Spleen (tissue), 11 donors: Measurements from ENCODE around the gene ADAMTS17. TPM values are rescaled to one million over a fixed set of nuclear protein-coding genes. Genes with fewer than 3 reads are reported as not detected.
"Not testable (repeated sequence)": the region's sequence is repeated elsewhere in the genome, so short reads cannot be mapped to it uniquely, and the experiment has no call there.

ENCODE experiments used
- DNase-seq: peaks from one replicate; pipeline ENCODE4 v3.0.0-alpha.2; 2020
- H3K27ac ChIP-seq, 8 donors: fragments of 200-600 bp; sonication (generic) in 7 of 8; 1 replicate in 4 of 8; 2 replicates in 4 of 8; pipeline versions ENCODE4 v1.5.0 to v1.8.0; 2016 to 2021; ENCODE audit warnings: inconsistent platforms in 4 of 8, mild to moderate bottlenecking in 4 of 8, moderate library complexity in 1 of 8
- H3K27me3 ChIP-seq, 7 donors: fragments of 200-600 bp; sonication (generic) in 6 of 7; replicated peaks in 1 of 7; 1 replicate in 4 of 7; 2 replicates in 3 of 7; pipeline versions ENCODE4 v1.5.0 to v1.8.0; 2016 to 2021; ENCODE audit warnings: inconsistent platforms in 3 of 7, mild to moderate bottlenecking in 1 of 7
- H3K36me3 ChIP-seq, 6 donors: fragments of 200-600 bp; sonication (generic) in 5 of 6; 1 replicate in 4 of 6; 2 replicates in 2 of 6; pipeline versions ENCODE4 v1.5.0 to v1.8.0; 2016 to 2021; ENCODE audit warnings: inconsistent platforms in 2 of 6
- H3K4me1 ChIP-seq, 6 donors: fragments of 200-600 bp; sonication (generic) in 5 of 6; 1 replicate in 3 of 6; 2 replicates in 3 of 6; pipeline versions ENCODE4 v1.5.0 to v1.8.0; 2016 to 2021; ENCODE audit warnings: inconsistent platforms in 3 of 6
- H3K4me3 ChIP-seq, 8 donors: fragments of 200-600 bp; sonication (generic) in 7 of 8; 1 replicate in 4 of 8; 2 replicates in 4 of 8; pipeline versions ENCODE4 v1.5.0 to v1.8.0; 2016 to 2021; ENCODE audit warnings: inconsistent platforms in 4 of 8, mild to moderate bottlenecking in 4 of 8, moderate library complexity in 2 of 8
- H3K9me3 ChIP-seq, 8 donors: fragments of 200-600 bp; sonication (generic) in 7 of 8; 1 replicate in 4 of 8; 2 replicates in 4 of 8; pipeline versions ENCODE4 v1.5.0 to v1.8.0; 2016 to 2021; ENCODE audit warnings: inconsistent platforms in 4 of 8
- CTCF ChIP-seq, 11 experiments: fragments of 200-600 bp in 7 of 11; fragments of 450-650 bp in 4 of 11; sonication (generic) in 4 of 11; IDR thresholded peaks in 8 of 11; conservative IDR thresholded peaks in 3 of 11; 1 replicate in 7 of 11; 2 replicates in 4 of 11; pipeline versions ENCODE4 v1.4.0 to v1.8.0; 2016 to 2021; ENCODE audit warnings: antibody characterized with exemption in 11 of 11, inconsistent platforms in 4 of 11, mild to moderate bottlenecking in 1 of 11
- POLR2A ChIP-seq, 3 donors: fragments of 450-650 bp; IDR thresholded peaks; one replicate each; pipeline ENCODE4 v1.5.1; 2017; ENCODE audit warnings: antibody characterized with exemption in 3 of 3, mild to moderate bottlenecking in 1 of 3
- POLR2AphosphoS5 ChIP-seq, 3 donors: sonication (generic); formaldehyde crosslinking; IDR thresholded peaks; one replicate each; pipeline ENCODE4 v1.5.1; 2017; ENCODE audit warnings: antibody characterized with exemption in 3 of 3
- WGBS, 5 donors: extraction: QIAGEN DNeasy Blood & Tissue Kit in 3 of 5; methylation state at CpG; one replicate each; pipeline versions ENCODE4 v1.1.5 to v1.1.7; 2013 to 2018; 5-methylcytosine and 5-hydroxymethylcytosine counted together
- intact Hi-C: fragments of 100-400 bp; cut with DNase I; formaldehyde crosslinking; loops from one replicate; pipeline ENCODE4 v1.15.0; 2023; ENCODE audit warnings: low total_unique reads
- polyA plus RNA-seq, 3 donors: library from polyadenylated mRNA; stranded (reverse); fragments of 200-250 nt; gene quantifications; one replicate each; pipeline ENCODE4 v1.2.1, GENCODE V29; 2013
- total RNA-seq, 7 donors: library from RNA; depleted of rRNA in 3 of 7; stranded (reverse); fragments of >200 nt in 3 of 7; fragmentation: NEBNext Ultra II Directional in 4 of 7; extraction: Animal tissue kit (Norgen Biotek cat#: 25700) in 4 of 7; gene quantifications; one replicate each; pipeline versions ENCODE4 v1.1.0 to v1.2.1, GENCODE V29; 2016 to 2021
- donor health status: healthy with polysubstance abuse.
- donor health status: DM: no; HTN: no; CAD: no; lungs with moderate emphysema.
- donor health status: DM: no; HTN: no; CAD: no.
- donor health status: Bipolar disorder and iron deficiency.
- donor health status: healthy.
- donor health status: DM: no; HTN: no; CAD: no.
- donor health status: DM: yes; HTN: yes; CAD: no.

The ADAMTS17 gene
- total and polyA plus RNA-seq, 10 donors: 0.21 to 13.2 (median 5.8) TPM

- TF ChIP-seq CTCF (IDR thresholded peaks at IDR 0.05 in 8 of 11, conservative IDR thresholded peaks at IDR 0.05 in 3 of 11) (no peak), POLR2A (IDR thresholded peaks at IDR 0.05) (no peak), POLR2AphosphoS5 (IDR thresholded peaks at IDR 0.05) (no peak)
- WGBS, 5 donors: 85 to 89% (median 88%) methylated on average over 11 of the region's 11 CpGs
These were observed 412.5 kb downstream of the ADAMTS17 start for GRCh38 chr15:99929266-99929665.

GRCh38 chr15:99928429-99928981, 413.3 kb downstream of the ADAMTS17 start:
- no peaks in the 10 kb centered on the region for H3K9me3 ChIP-seq
- 3 to 54% (median 9%) methylated on average over 6 to 38 of the region's 38 CpGs for WGBS, 5 donors
- DNase-seq: peak; percentile 97
- H3K4me1 ChIP-seq: peaks cover 0 to 23% (median 15%) of the 10 kb centered on the region in 6 donors
- H3K4me3 ChIP-seq: peak overlapping the region in 7 of 8 donors; percentile 29 to 71 (median 38)
- no peaks in the 10 kb centered on the region for H3K36me3 ChIP-seq
- intact Hi-C loops: no loop called here
- H3K27ac ChIP-seq: peak overlapping the region; percentile 15 to 89 (median 81)
- H3K27me3 ChIP-seq: peaks cover 0 to 9% (median 0%) of the 10 kb centered on the region in 7 donors
- TF ChIP-seq POLR2AphosphoS5 (IDR thresholded peaks at IDR 0.05) (peak; percentile 38 to 77 (median 65)), POLR2A (IDR thresholded peaks at IDR 0.05) (no peak), CTCF (IDR thresholded peaks at IDR 0.05 in 8 of 11, conservative IDR thresholded peaks at IDR 0.05 in 3 of 11) (peak; percentile 51 to 91 (median 79))

More at GRCh38 chr15:99929266-99929665, 412.5 kb downstream of the ADAMTS17 start:
- intact Hi-C loops: no loop called here
- Histone ChIP-seq H3K4me3 (no peak overlapping the region), H3K36me3 (no peaks in the 10 kb centered on the region), H3K27ac (peak overlapping the region in 2 of 8 donors; percentile 80 to 84), H3K27me3 (peaks cover 0 to 9% (median 0%) of the 10 kb centered on the region in 7 donors), H3K4me1 (peaks cover 0 to 23% (median 15%) of the 10 kb centered on the region in 6 donors), H3K9me3 (no peaks in the 10 kb centered on the region)
- peak; percentile 82 for DNase-seq

DNA sequence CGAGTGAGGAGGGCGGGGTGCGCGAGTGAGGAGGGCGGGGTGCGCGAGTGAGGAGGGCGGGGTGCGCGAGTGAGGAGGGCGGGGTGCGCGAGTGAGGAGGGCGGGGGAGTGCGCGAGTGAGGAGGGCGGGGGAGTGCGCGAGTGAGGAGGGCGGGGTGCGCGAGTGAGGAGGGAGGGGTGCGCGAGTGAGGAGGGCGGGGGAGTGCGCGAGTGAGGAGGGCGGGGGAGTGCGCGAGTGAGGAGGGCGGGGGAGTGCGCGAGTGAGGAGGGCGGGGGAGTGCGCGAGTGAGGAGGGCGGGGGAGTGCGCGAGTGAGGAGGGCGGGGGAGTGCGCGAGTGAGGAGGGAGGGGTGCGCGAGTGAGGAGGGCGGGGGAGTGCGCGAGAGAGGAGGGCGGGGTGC, 415.2 kb downstream of the ADAMTS17 start:
- H3K4me1 ChIP-seq: peaks cover 0 to 23% (median 15%) of the 10 kb centered on the region in 6 donors
- DNase-seq, intact Hi-C loops, H3K27me3 ChIP-seq, H3K9me3 ChIP-seq, H3K36me3 ChIP-seq: not testable (repeated sequence)
- peak overlapping the region in 1 of 8 donors; percentile 72 for H3K27ac ChIP-seq
- peak overlapping the region in 3 of 8 donors; percentile 30 to 72 (median 34) for H3K4me3 ChIP-seq
- 17% methylated on average over 1 of the region's 48 CpGs; no CpG with 5 or more reads in 4 of the 5 donors for WGBS, 5 donors

- H3K36me3 ChIP-seq: no peaks in the 10 kb centered on the region
- 16 to 64% (median 20%) methylated on average over 8 to 32 of the region's 33 CpGs for WGBS, 5 donors
- H3K27ac ChIP-seq: peak overlapping the region in 7 of 8 donors; percentile 35 to 86 (median 72)
- peaks cover 0 to 23% (median 15%) of the 10 kb centered on the region in 6 donors for H3K4me1 ChIP-seq
- H3K27me3 ChIP-seq: no peaks in the 10 kb centered on the region
- peak; percentile 97 for DNase-seq
- peak overlapping the region; percentile 20 to 72 (median 32) for H3K4me3 ChIP-seq
- no peaks in the 10 kb centered on the region for H3K9me3 ChIP-seq
- intact Hi-C loops: no loop called here
- TF ChIP-seq POLR2AphosphoS5 (IDR thresholded peaks at IDR 0.05) (peak in 2 of 3 donors; percentile 23 to 39), CTCF (IDR thresholded peaks at IDR 0.05 in 8 of 11, conservative IDR thresholded peaks at IDR 0.05 in 3 of 11) (no peak)
These were observed 415.9 kb downstream of the ADAMTS17 start for GRCh38 chr15:99925661-99926461.
